ENCODE results near the gene CCDC33. TPM values are rescaled to one million over a fixed set of nuclear protein-coding genes. Genes with fewer than 3 reads are reported as not detected.
A peak's percentile ranks its signal among the peaks of the same experiment; 100 is the strongest.

CCDC33 gene
- total RNA-seq, 1 experiment from 2014 or later: not detected

DNA sequence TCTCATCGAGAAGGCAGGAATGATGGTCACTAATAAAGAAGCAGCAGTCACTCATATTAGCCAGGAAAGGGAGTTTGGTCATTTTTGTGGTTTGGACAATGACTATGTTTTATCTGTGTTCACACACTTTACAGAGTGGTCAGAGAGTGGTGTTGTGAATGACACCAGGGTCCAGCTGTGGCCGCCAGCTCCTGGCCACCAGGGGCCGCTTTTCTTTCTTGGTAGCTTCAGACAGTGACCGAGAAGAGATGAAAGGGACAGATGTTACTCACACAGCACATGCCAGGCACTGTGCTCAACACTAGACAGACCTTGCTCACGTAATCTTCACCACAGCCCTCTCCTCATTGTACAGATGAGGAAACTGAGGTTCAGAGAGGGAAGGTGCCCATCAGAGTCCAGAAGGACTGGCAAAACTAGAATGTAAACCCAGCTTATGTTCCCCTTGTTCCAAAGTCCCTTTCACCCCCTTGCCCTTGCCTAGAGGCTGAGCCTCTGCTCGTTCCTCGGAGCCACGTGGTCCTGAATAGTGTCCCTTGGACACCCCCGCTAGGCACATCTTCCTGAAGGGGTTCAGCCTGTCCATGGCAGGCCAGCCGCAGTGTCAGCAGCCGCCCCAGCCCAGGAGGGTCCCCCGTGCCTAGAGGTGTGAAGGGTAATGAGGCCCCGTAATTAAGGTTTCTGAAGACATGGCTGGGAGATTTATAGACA lies 75.8 kb downstream of the CCDC33 start:
- POLR2A ChIA-PET: no interaction called here
- Histone ChIP-seq H3K9me3 (no peaks in the 10 kb centered on the region), H3K36me3 (ENCODE audit: control insufficient read depth, insufficient read depth, low read length) (no peaks in the 10 kb centered on the region), H3K27me3 (replicated peaks; ENCODE audit: control insufficient read depth, insufficient read depth, low read length) (no peaks in the 10 kb centered on the region), H3K4me1 (no peaks in the 10 kb centered on the region), H3K4me3 (ENCODE audit: low read depth, low read length) (no peak overlapping the region)
- Mint-ChIP-seq H3K36me3 (ENCODE audit: insufficient read depth, unreplicated experiment) (no peaks in the 10 kb centered on the region), H3K9me3 (ENCODE audit: unreplicated experiment) (no peaks in the 10 kb centered on the region), H3K27me3 (ENCODE audit: insufficient read depth, unreplicated experiment) (peaks cover 21% of the 10 kb centered on the region), H3K4me3 (ENCODE audit: unreplicated experiment) (no peak overlapping the region), H3K4me1 (ENCODE audit: low read depth, unreplicated experiment) (no peaks in the 10 kb centered on the region), H3K27ac (ENCODE audit: unreplicated experiment) (no peak overlapping the region)
- no TSS peak for BruUV-seq (replicated peaks)
- TF ChIP-seq CTCF (IDR thresholded peaks at IDR 0.05; ENCODE audit: insufficient read depth in 1 of 2, low read depth in 1 of 2, low read length in 1 of 2, severe bottlenecking in 1 of 2, unreplicated experiment in 1 of 2): peak; percentile 72 to 81
- intact Hi-C loops (cut with micrococcal nuclease; ENCODE audit: unreplicated experiment): loop anchor here (1.0 kb wide), 1 partner anchor 10 kb away; no protein-coding TSS in a partner anchor
- CTCF ChIA-PET: interaction anchor here (0.6 to 6.7 kb wide), 16 partner anchors 10 to 963 kb away, joined by 3 to 112 read pairs (median 3); no protein-coding TSS in a partner anchor
- DNase-seq: peak in 1 of 2 experiments; percentile 55

GRCh38 chr15:74312445-74313007 lies 76.4 kb downstream of the CCDC33 start:
- Mint-ChIP-seq H3K9me3 (ENCODE audit: unreplicated experiment) (no peaks in the 10 kb centered on the region), H3K27ac (ENCODE audit: unreplicated experiment) (no peak overlapping the region), H3K27me3 (ENCODE audit: insufficient read depth, unreplicated experiment) (peaks cover 21% of the 10 kb centered on the region), H3K4me1 (ENCODE audit: low read depth, unreplicated experiment) (no peaks in the 10 kb centered on the region), H3K4me3 (ENCODE audit: unreplicated experiment) (no peak overlapping the region), H3K36me3 (ENCODE audit: insufficient read depth, unreplicated experiment) (no peaks in the 10 kb centered on the region)
- no peak for DNase-seq
- no peak for TF ChIP-seq CTCF (IDR thresholded peaks at IDR 0.05; ENCODE audit: insufficient read depth in 1 of 2, low read depth in 1 of 2, low read length in 1 of 2, severe bottlenecking in 1 of 2, unreplicated experiment in 1 of 2)
- Histone ChIP-seq H3K36me3 (ENCODE audit: control insufficient read depth, insufficient read depth, low read length) (no peaks in the 10 kb centered on the region), H3K9me3 (no peaks in the 10 kb centered on the region), H3K4me1 (no peaks in the 10 kb centered on the region), H3K27me3 (replicated peaks; ENCODE audit: control insufficient read depth, insufficient read depth, low read length) (no peaks in the 10 kb centered on the region), H3K4me3 (ENCODE audit: low read depth, low read length) (no peak overlapping the region)
- no TSS peak for BruUV-seq (replicated peaks)
- ChIA-PET POLR2A (no interaction called here), CTCF (interaction anchor here (0.6 to 6.7 kb wide), 10 partner anchors 10 to 963 kb away, joined by 3 to 112 read pairs (median 4); no protein-coding TSS in a partner anchor)
- intact Hi-C loops (cut with micrococcal nuclease; ENCODE audit: unreplicated experiment): no loop called here

DNA sequence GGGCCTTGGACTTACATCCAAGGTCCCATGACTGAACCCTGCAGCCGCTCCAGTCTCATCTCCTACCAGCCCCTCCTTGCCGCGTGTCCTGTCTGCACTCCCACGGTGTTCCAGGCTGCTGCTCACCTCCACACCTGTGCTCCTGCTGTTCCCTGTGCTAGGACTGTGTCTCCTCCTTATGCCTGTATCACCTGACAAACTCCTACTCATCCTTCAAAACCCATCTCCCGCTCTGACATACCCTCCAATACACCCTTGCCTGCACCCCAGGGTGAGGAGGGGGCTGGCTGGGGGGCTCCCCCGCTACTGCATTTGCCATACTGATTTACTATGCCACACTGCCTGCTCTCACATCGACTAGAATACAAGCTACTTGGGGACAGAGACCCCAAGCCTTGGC lies 77.8 kb downstream of the CCDC33 start:
- no peaks in the 10 kb centered on the region for H3K9me3 Mint-ChIP-seq (ENCODE audit: unreplicated experiment)
- H3K27me3 Mint-ChIP-seq (ENCODE audit: insufficient read depth, unreplicated experiment): peaks cover 21% of the 10 kb centered on the region
- no peak for DNase-seq
- CTCF ChIA-PET: interaction anchor here (0.5 to 1.0 kb wide), 2 partner anchors 17 to 147 kb away, joined by 3 to 8 read pairs; partner anchors contain the start of gene UBL7
- H3K4me3 ChIP-seq (ENCODE audit: low read depth, low read length): no peak overlapping the region
- no peak overlapping the region for H3K4me3 Mint-ChIP-seq (ENCODE audit: unreplicated experiment)
- intact Hi-C loops (cut with micrococcal nuclease; ENCODE audit: unreplicated experiment): no loop called here
- H3K4me1 ChIP-seq: no peaks in the 10 kb centered on the region
- TF ChIP-seq CTCF (IDR thresholded peaks at IDR 0.05; ENCODE audit: insufficient read depth in 1 of 2, low read depth in 1 of 2, low read length in 1 of 2, severe bottlenecking in 1 of 2, unreplicated experiment in 1 of 2): no peak
- H3K27ac Mint-ChIP-seq (ENCODE audit: unreplicated experiment): no peak overlapping the region
- POLR2A ChIA-PET: no interaction called here
- H3K36me3 ChIP-seq (ENCODE audit: control insufficient read depth, insufficient read depth, low read length): no peaks in the 10 kb centered on the region
- H3K9me3 ChIP-seq: no peaks in the 10 kb centered on the region
- H3K27me3 ChIP-seq (replicated peaks; ENCODE audit: control insufficient read depth, insufficient read depth, low read length): no peaks in the 10 kb centered on the region
- H3K36me3 Mint-ChIP-seq (ENCODE audit: insufficient read depth, unreplicated experiment): no peaks in the 10 kb centered on the region
- BruUV-seq (replicated peaks): no TSS peak
- no peaks in the 10 kb centered on the region for H3K4me1 Mint-ChIP-seq (ENCODE audit: low read depth, unreplicated experiment)
